Measurements from ENCODE around the gene TSPAN15. TPM values are rescaled to one million over a fixed set of nuclear protein-coding genes. Genes with fewer than 3 reads are reported as not detected.
A peak's percentile ranks its signal among the peaks of the same experiment; 100 is the strongest.

The TSPAN15 gene
- total and polyA plus RNA-seq, 2 experiments from 2014 or later, result 6.6 to 10.1 TPM

GRCh38 chr10:69552268-69552667, 101.0 kb downstream of the TSPAN15 start:
- Histone ChIP-seq H3F3A (replicated peaks; ENCODE audit: low read depth) (no peaks in the 10 kb centered on the region), H3K4me1 (ENCODE audit: insufficient read depth) (no peaks in the 10 kb centered on the region), H3K27me3 (ENCODE audit: insufficient read depth) (no peaks in the 10 kb centered on the region), H3K79me2 (replicated peaks; ENCODE audit: insufficient read depth) (no peaks in the 10 kb centered on the region), H3K4me3 (no peak overlapping the region), H2AFZ (no peak overlapping the region), H3K36me3 (ENCODE audit: insufficient read depth) (peaks cover 5% of the 10 kb centered on the region; the same call in 1 of the 2 replicates), H4K20me1 (replicated peaks; ENCODE audit: insufficient read depth) (no peaks in the 10 kb centered on the region), H3K4me2 (no peak overlapping the region), H3K27ac (ENCODE audit: low read depth) (no peak overlapping the region), H3K9me2 (ENCODE audit: insufficient read depth) (no peaks in the 10 kb centered on the region; the same call in 1 of the 2 replicates)
- H3K36me3 Mint-ChIP-seq (ENCODE audit: low read depth), result peaks cover 9% of the 10 kb centered on the region; the same call in 2 of the 3 replicates
- DNase-seq (ENCODE audit: low spot score) (no peak), ATAC-seq (peak; percentile 85)
- H3K27me3 Mint-ChIP-seq (ENCODE audit: insufficient read depth, low read depth, poor library complexity), result peaks cover 5% of the 10 kb centered on the region
- no peak overlapping the region for H3K27ac Mint-ChIP-seq
- peaks cover 29% of the 10 kb centered on the region for H3K9me3 Mint-ChIP-seq
- H3K4me3 Mint-ChIP-seq, result no peak overlapping the region
- TF ChIP-seq CTCF (conservative IDR thresholded peaks at IDR 0.05; ENCODE audit: low read depth in 2 of 2), result no peak
- TF ChIP-seq POLR2AphosphoS5 (IDR thresholded peaks at IDR 0.05; ENCODE audit: low read depth), result no peak
- TF ChIP-seq JUNB (IDR thresholded peaks at IDR 0.05; ENCODE audit: unreplicated experiment), result no peak
- no peak for TF ChIP-seq CREB1 (CRISPR knock-in tag; IDR thresholded peaks at IDR 0.05; ENCODE audit: low read depth)
- no peak for TF ChIP-seq ZNF331 (CRISPR knock-in tag; IDR thresholded peaks at IDR 0.05; ENCODE audit: low read depth)
- no peak for TF ChIP-seq EZH2 (IDR thresholded peaks at IDR 0.05; ENCODE audit: low read depth, unreplicated experiment)
- no peak for TF ChIP-seq ZNF114 (CRISPR knock-in tag; IDR thresholded peaks at IDR 0.05)
- TF ChIP-seq ZNF462 (CRISPR knock-in tag; IDR thresholded peaks at IDR 0.05), result no peak
- no peak for TF ChIP-seq NANOG (IDR thresholded peaks at IDR 0.05; ENCODE audit: borderline replicate concordance)
- TF ChIP-seq REST (IDR thresholded peaks at IDR 0.05; ENCODE audit: unreplicated experiment), result no peak
- no peak for TF ChIP-seq ETS1 (IDR thresholded peaks at IDR 0.05)
- no peak for TF ChIP-seq EZH2phosphoT487 (IDR thresholded peaks at IDR 0.05; ENCODE audit: unreplicated experiment)
- no peak for TF ChIP-seq STAT1 (IDR thresholded peaks at IDR 0.05; ENCODE audit: unreplicated experiment)
- peaks cover 16% of the 10 kb centered on the region for H3K4me1 Mint-ChIP-seq

Data from GM23338 (cell line).